Measurements from ENCODE around the gene ARID1B.

ARID1B gene

GRCh38 chr6:156791320-156791850 is 14.2 kb downstream of the ARID1B start:
- DNase-seq (ENCODE audit: low read depth) = no peak

- no peak for DNase-seq (ENCODE audit: low read depth)
These were observed 16.0 kb downstream of the ARID1B start for GRCh38 chr6:156793200-156793599.

- DNase-seq (ENCODE audit: low read depth) = no peak
These were observed 17.6 kb downstream of the ARID1B start for GRCh38 chr6:156794546-156795354.

GRCh38 chr6:156795825-156796224 is 18.6 kb downstream of the ARID1B start:
- DNase-seq (ENCODE audit: low read depth) = no peak

- DNase-seq (ENCODE audit: low read depth) = no peak
These were observed 19.4 kb downstream of the ARID1B start for GRCh38 chr6:156796627-156797026.

GRCh38 chr6:156797901-156798735 is 20.9 kb downstream of the ARID1B start:
- DNase-seq (ENCODE audit: low read depth) = no peak

GRCh38 chr6:156801712-156802111 is 24.5 kb downstream of the ARID1B start:
- no peak for DNase-seq (ENCODE audit: low read depth)

- DNase-seq (ENCODE audit: low read depth) = no peak
These were observed 26.2 kb downstream of the ARID1B start for GRCh38 chr6:156803353-156803752.

GRCh38 chr6:156804402-156804801 is 27.2 kb downstream of the ARID1B start:
- DNase-seq (ENCODE audit: low read depth) = no peak

- no peak for DNase-seq (ENCODE audit: low read depth)
These were observed 29.0 kb downstream of the ARID1B start for GRCh38 chr6:156806155-156806554.

- no peak for DNase-seq (ENCODE audit: low read depth)
These were observed 29.9 kb downstream of the ARID1B start for GRCh38 chr6:156807028-156807427.

- no peak for DNase-seq (ENCODE audit: low read depth)
These were observed 30.6 kb downstream of the ARID1B start for GRCh38 chr6:156807795-156808194.

- DNase-seq (ENCODE audit: low read depth) = no peak
These were observed 31.1 kb downstream of the ARID1B start for GRCh38 chr6:156808287-156808686.

- DNase-seq (ENCODE audit: low read depth) = no peak
These were observed 31.9 kb downstream of the ARID1B start for GRCh38 chr6:156809034-156809433.

GRCh38 chr6:156809446-156810178 is 32.4 kb downstream of the ARID1B start:
- DNase-seq (ENCODE audit: low read depth) = no peak

GRCh38 chr6:156814036-156814581 is 36.9 kb downstream of the ARID1B start:
- no peak for DNase-seq (ENCODE audit: low read depth)

- DNase-seq (ENCODE audit: low read depth) = no peak
These were observed 39.3 kb downstream of the ARID1B start for GRCh38 chr6:156816505-156816904.

- DNase-seq (ENCODE audit: low read depth) = no peak
These were observed 43.1 kb downstream of the ARID1B start for GRCh38 chr6:156820089-156820798.

- DNase-seq (ENCODE audit: low read depth) = no peak
These were observed 44.5 kb downstream of the ARID1B start for GRCh38 chr6:156821707-156822106.

- no peak for DNase-seq (ENCODE audit: low read depth)
These were observed 45.6 kb downstream of the ARID1B start for GRCh38 chr6:156822747-156823206.

GRCh38 chr6:156824142-156824541 is 47.0 kb downstream of the ARID1B start:
- DNase-seq (ENCODE audit: low read depth) = no peak

Measured in HS-27A (cell line).